Right lobe of liver (tissue), 6 donors: Measurements from ENCODE around the gene NUDT16. TPM values are rescaled to one million over a fixed set of nuclear protein-coding genes. Genes with fewer than 3 reads are reported as not detected.
A peak's percentile ranks its signal among the peaks of the same experiment; 100 is the strongest.

Experiments used
- ATAC-seq, 4 donors: fragments of 200-7000 bp; cut with Tn5 transposase; one replicate each; pipeline ENCODE4 v1.9.1; 2020; ENCODE audit warnings: mild to moderate bottlenecking in 4 of 4, moderate library complexity in 4 of 4
- DNase-seq, 3 donors: peaks; one replicate each; pipeline ENCODE4 v3.0.0-alpha.2; 2020
- H3K27ac ChIP-seq, 3 donors: fragments of 200-600 bp; one replicate each; pipeline ENCODE4 v1.8.0; 2022
- H3K27me3 ChIP-seq, 2 donors: fragments of 200-600 bp; one replicate each; pipeline ENCODE4 v1.8.0; 2022
- H3K36me3 ChIP-seq, 4 donors: fragments of 200-600 bp; sonication (generic) in 1 of 4; one replicate each; pipeline versions ENCODE4 v1.5.1 to v1.8.0; 2017 to 2022; ENCODE audit warnings: control low read depth in 1 of 4
- H3K4me1 ChIP-seq, 4 donors: fragments of 200-600 bp; sonication (generic) in 1 of 4; one replicate each; pipeline versions ENCODE4 v1.5.1 to v1.8.0; 2017 to 2022; ENCODE audit warnings: control low read depth in 1 of 4
- H3K4me3 ChIP-seq, 3 donors: fragments of 200-600 bp; one replicate each; pipeline ENCODE4 v1.8.0; 2022
- H3K9me3 ChIP-seq, 4 donors: fragments of 200-600 bp; sonication (generic) in 1 of 4; one replicate each; pipeline versions ENCODE4 v1.5.1 to v1.8.0; 2017 to 2022; ENCODE audit warnings: control low read depth in 1 of 4
- CTCF ChIP-seq, 4 donors: fragments of 200-600 bp in 3 of 4; fragments of 450-650 bp in 1 of 4; IDR thresholded peaks; one replicate each; pipeline versions ENCODE4 v1.5.1 to v1.8.0; 2016 to 2022; ENCODE audit warnings: antibody characterized with exemption in 4 of 4, mild to moderate bottlenecking in 2 of 4
- POLR2A ChIP-seq: fragments of 450-650 bp; IDR thresholded peaks from one replicate; pipeline ENCODE4 v1.6.1; 2017; ENCODE audit warnings: antibody characterized with exemption, mild to moderate bottlenecking
- WGBS: methylation state at CpG from one replicate; pipeline ENCODE4 v1.1.6; 2018; ENCODE audit warnings: low coverage, low lambda C conversion rate; ENCODE audit not compliant: insufficient coverage; ENCODE audit errors: missing lambda C conversion rate; 5-methylcytosine and 5-hydroxymethylcytosine counted together
- intact Hi-C, 2 donors: fragments of 100-400 bp; cut with DNase I; formaldehyde crosslinking; loops; one replicate each; pipeline versions ENCODE4 v1.11.2 to v1.14.1; 2022
- total RNA-seq, 6 experiments: library from RNA; depleted of rRNA in 2 of 6; stranded (reverse); fragments of >200 nt in 2 of 6; fragmentation: NEBNext Ultra II Directional in 3 of 6; extraction: Animal tissue kit (Norgen Biotek cat#: 25700) in 3 of 6; gene quantifications; one replicate each; pipeline versions ENCODE4 v1.1.0 to v1.2.4, GENCODE V29; 2016 to 2023
- donor health status: DM: no; HTN: yes; CAD: no.
- donor health status: DM: no; HTN: no; CAD: no.
- donor health status: DM: no; HTN: no; CAD: no.
- donor health status: DM: no; HTN: yes; CAD: no.
- donor health status: DM: no; HTN: yes; CAD: no.

NUDT16 gene
- total RNA-seq, 6 experiments from 2014 or later = 16.7 to 36.4 (median 20.3) TPM

- Histone ChIP-seq H3K27ac (no peak overlapping the region), H3K36me3 (no peaks in the 10 kb centered on the region), H3K9me3 (no peaks in the 10 kb centered on the region), H3K4me1 (peaks cover 0 to 9% (median 2%) of the 10 kb centered on the region in 4 donors), H3K4me3 (no peak overlapping the region), H3K27me3 (no peaks in the 10 kb centered on the region)
- no peak for TF ChIP-seq POLR2A
- no peak for TF ChIP-seq CTCF (IDR thresholded peaks at IDR 0.05)
- DNase-seq (no peak), ATAC-seq (no peak)
- intact Hi-C loops = no loop called here
Observed at GRCh38 chr3:131396170-131396569, 14.6 kb downstream of the NUDT16 start.

GRCh38 chr3:131397889-131398288 lies 16.3 kb downstream of the NUDT16 start:
- ATAC-seq (no peak), DNase-seq (no peak)
- no peaks in the 10 kb centered on the region for H3K36me3 ChIP-seq
- H3K4me1 ChIP-seq = peaks cover 0 to 9% (median 2%) of the 10 kb centered on the region in 4 donors
- H3K27ac ChIP-seq = no peak overlapping the region
- no peak overlapping the region for H3K4me3 ChIP-seq
- no peaks in the 10 kb centered on the region for H3K9me3 ChIP-seq
- intact Hi-C loops = no loop called here
- no peaks in the 10 kb centered on the region for H3K27me3 ChIP-seq
- WGBS = 63% methylated on average over 4 of the region's 4 CpGs
- TF ChIP-seq POLR2A = no peak
- no peak for TF ChIP-seq CTCF (IDR thresholded peaks at IDR 0.05)

GRCh38 chr3:131401978-131402377 lies 20.4 kb downstream of the NUDT16 start:
- Histone ChIP-seq H3K27me3 (no peaks in the 10 kb centered on the region), H3K4me1 (no peaks in the 10 kb centered on the region), H3K4me3 (no peak overlapping the region), H3K36me3 (no peaks in the 10 kb centered on the region), H3K9me3 (peaks cover 0 to 5% (median 0%) of the 10 kb centered on the region in 4 donors), H3K27ac (no peak overlapping the region)
- DNase-seq (no peak), ATAC-seq (no peak)
- WGBS = 56% methylated on average over 3 of the region's 3 CpGs
- intact Hi-C loops = no loop called here
- TF ChIP-seq CTCF (IDR thresholded peaks at IDR 0.05) (no peak), POLR2A (no peak)

- H3K27ac ChIP-seq = no peak overlapping the region
- H3K36me3 ChIP-seq = no peaks in the 10 kb centered on the region
- TF ChIP-seq POLR2A (no peak), CTCF (IDR thresholded peaks at IDR 0.05) (no peak)
- no peak overlapping the region for H3K4me3 ChIP-seq
- intact Hi-C loops = no loop called here
- ATAC-seq = peak in 3 of 4 donors; percentile 18 to 44 (median 42)
- no peaks in the 10 kb centered on the region for H3K27me3 ChIP-seq
- DNase-seq = no peak
- WGBS = 68% methylated on average over 6 of the region's 6 CpGs
- no peaks in the 10 kb centered on the region for H3K4me1 ChIP-seq
- peaks cover 0 to 5% (median 0%) of the 10 kb centered on the region in 4 donors for H3K9me3 ChIP-seq
Observed at GRCh38 chr3:131402391-131403039, 20.9 kb downstream of the NUDT16 start.
